Trophoblast cell (in vitro differentiated cells and primary cell): ENCODE measurements around the gene FAM83C.
A peak's percentile ranks its signal among the peaks of the same experiment; 100 is the strongest.

Experiments used
- DNase-seq, 2 donors: peaks; one replicate each; pipeline ENCODE4 v3.0.0-alpha.2; 2016
- H2AFZ ChIP-seq: 2 replicates; pipeline ENCODE4 v1.6.1; 2013; ENCODE audit warnings: low read length, moderate library complexity, mild to moderate bottlenecking; ENCODE audit not compliant: insufficient read depth, poor library complexity
- H2AK5ac ChIP-seq: 2 replicates; pipeline ENCODE4 v1.6.1; 2013; ENCODE audit warnings: mild to moderate bottlenecking, low read length
- H2BK120ac ChIP-seq: 2 replicates; pipeline ENCODE4 v1.6.1; 2013; ENCODE audit warnings: low read length, mild to moderate bottlenecking, moderate library complexity; ENCODE audit not compliant: insufficient read depth, poor library complexity
- H2BK12ac ChIP-seq: 2 replicates; pipeline ENCODE4 v1.6.1; 2013; ENCODE audit warnings: mild to moderate bottlenecking, low read length, moderate library complexity
- H2BK5ac ChIP-seq: 2 replicates; pipeline ENCODE4 v1.6.1; 2013; ENCODE audit warnings: low read length, low read depth, moderate library complexity, mild to moderate bottlenecking; ENCODE audit not compliant: poor library complexity
- H3K14ac ChIP-seq: 2 replicates; pipeline ENCODE4 v1.6.1; 2013; ENCODE audit warnings: mild to moderate bottlenecking, low read length
- H3K18ac ChIP-seq: 2 replicates; pipeline ENCODE4 v1.6.1; 2013; ENCODE audit warnings: mild to moderate bottlenecking, low read length
- H3K23ac ChIP-seq: 2 replicates; pipeline ENCODE4 v1.6.1; 2013; ENCODE audit warnings: low read length
- H3K27ac ChIP-seq: 2 replicates; pipeline ENCODE4 v1.5.1; 2013; ENCODE audit warnings: low read depth, mild to moderate bottlenecking, inconsistent platforms, low read length, moderate library complexity
- H3K27me3 ChIP-seq: 2 replicates; pipeline ENCODE4 v1.6.1; 2013; ENCODE audit warnings: inconsistent platforms, mild to moderate bottlenecking, low read length, moderate library complexity; ENCODE audit not compliant: insufficient read depth
- H3K36me3 ChIP-seq, 2 experiments: 1 replicate in 1 of 2; 2 replicates in 1 of 2; pipeline ENCODE4 v1.6.1; 2013; ENCODE audit warnings: low read length in 2 of 2, mild to moderate bottlenecking in 2 of 2, moderate library complexity in 1 of 2; ENCODE audit not compliant: insufficient read depth in 2 of 2, control insufficient read depth in 1 of 2
- H3K4ac ChIP-seq: 2 replicates; pipeline ENCODE4 v1.6.1; 2013; ENCODE audit warnings: low read depth, mild to moderate bottlenecking, low read length, moderate library complexity
- H3K4me1 ChIP-seq, 2 experiments: 1 replicate in 1 of 2; 2 replicates in 1 of 2; pipeline ENCODE4 v1.6.1; 2013; ENCODE audit warnings: low read length in 2 of 2, mild to moderate bottlenecking in 2 of 2, moderate library complexity in 1 of 2; ENCODE audit not compliant: insufficient read depth in 2 of 2, control insufficient read depth in 1 of 2
- H3K4me2 ChIP-seq: 2 replicates; pipeline ENCODE4 v1.6.1; 2013; ENCODE audit warnings: inconsistent platforms, mild to moderate bottlenecking, low read length, moderate library complexity
- H3K4me3 ChIP-seq: 2 replicates; pipeline ENCODE4 v1.5.1; 2013; ENCODE audit warnings: mild to moderate bottlenecking, low read depth, low read length, inconsistent platforms
- H3K79me1 ChIP-seq: one replicate; pipeline ENCODE4 v1.6.1; 2013; ENCODE audit warnings: low read length
- H3K79me2 ChIP-seq: 2 replicates; pipeline ENCODE4 v1.6.1; 2013; ENCODE audit warnings: low read length, mild to moderate bottlenecking; ENCODE audit not compliant: control insufficient read depth, insufficient read depth, poor library complexity
- H3K9ac ChIP-seq: 2 replicates; pipeline ENCODE4 v1.6.1; 2013; ENCODE audit warnings: mild to moderate bottlenecking, low read length
- H3K9me3 ChIP-seq: 2 replicates; pipeline ENCODE4 v1.6.1; 2013; ENCODE audit warnings: low read depth, mild to moderate bottlenecking, control low read depth, inconsistent platforms, low read length; ENCODE audit not compliant: insufficient read depth
- H4K12ac ChIP-seq: 2 replicates; pipeline ENCODE4 v1.6.1; 2013; ENCODE audit warnings: low read depth, mild to moderate bottlenecking, low read length, moderate library complexity
- H4K8ac ChIP-seq: 2 replicates; pipeline ENCODE4 v1.6.1; 2013; ENCODE audit warnings: low read depth, mild to moderate bottlenecking, low read length, moderate library complexity
- H4K91ac ChIP-seq: one replicate; pipeline ENCODE4 v1.6.1; 2013; ENCODE audit warnings: low read depth, mild to moderate bottlenecking, low read length, moderate library complexity
- WGBS: extraction: QIAGEN DNeasy Blood & Tissue Kit; methylation state at CpG from one replicate; pipeline ENCODE4 v1.1.7; 2013; ENCODE audit warnings: missing lambda C conversion rate; ENCODE audit not compliant: insufficient read length, insufficient coverage; ENCODE audit errors: extremely low coverage; 5-methylcytosine and 5-hydroxymethylcytosine counted together

The FAM83C gene

DNA sequence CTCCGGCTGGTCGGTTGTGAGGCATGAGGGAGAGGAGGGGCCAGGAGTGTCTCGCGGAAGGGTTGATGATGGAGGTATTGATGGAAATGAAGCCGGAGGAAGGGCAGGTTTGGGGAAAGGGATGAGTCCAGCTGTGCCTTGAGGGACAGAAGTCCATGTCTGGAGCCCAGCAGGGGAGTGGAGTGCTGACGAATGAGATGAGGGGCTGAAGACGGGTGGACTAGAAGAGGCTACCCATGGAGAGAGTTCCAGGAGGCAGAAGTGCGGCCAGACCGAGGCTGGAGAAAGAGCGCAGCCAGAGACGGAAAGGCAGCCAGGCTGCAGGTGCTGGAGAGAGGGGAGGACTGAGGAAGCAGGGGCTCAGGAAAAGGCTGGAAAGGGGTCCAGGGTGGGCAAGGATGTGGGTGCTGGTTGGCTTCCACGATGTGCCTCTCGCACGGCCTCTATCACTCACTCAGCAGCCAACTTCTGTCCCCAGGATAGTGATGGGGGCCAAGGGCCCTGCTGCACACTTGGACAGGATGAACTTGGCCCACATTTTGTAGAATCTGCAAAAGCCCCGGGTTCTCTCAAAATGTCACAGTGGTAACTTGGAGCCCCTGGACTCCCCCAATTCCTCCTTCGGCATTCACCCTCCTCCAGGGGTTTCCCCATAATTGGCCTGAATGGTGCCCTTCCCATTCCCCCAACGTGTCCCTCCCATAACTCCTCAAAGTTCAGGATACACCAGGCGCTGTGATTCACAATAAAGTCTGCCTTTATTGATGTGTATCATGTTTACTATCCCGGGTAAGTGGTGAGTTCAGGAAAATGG, 7.0 kb downstream of the FAM83C start:
- Histone ChIP-seq H2BK5ac (no peak overlapping the region), H2AFZ (peak overlapping the region; percentile 97), H3K4me3 (peak overlapping the region; percentile 97), H3K27ac (no peak overlapping the region), H3K4ac (peak overlapping the region; percentile 27), H3K9me3 (peaks cover 3% of the 10 kb centered on the region), H2BK12ac (peak overlapping the region; percentile 32), H4K8ac (peak overlapping the region; percentile 94), H3K9ac (peak overlapping the region; percentile 28), H3K18ac (peak overlapping the region; percentile 65), H2AK5ac (peak overlapping the region; percentile 75), H3K4me1 (peaks cover 7 to 8% of the 10 kb centered on the region in 2 experiments), H4K91ac (peak overlapping the region; percentile 85), H3K4me2 (peak overlapping the region; percentile 86), H3K23ac (no peak overlapping the region), H2BK120ac (peak overlapping the region; percentile 45), H3K14ac (peak overlapping the region; percentile 84), H3K36me3 (peaks cover 11 to 13% of the 10 kb centered on the region in 2 experiments), H4K12ac (peak overlapping the region; percentile 84), H3K79me2 (peaks cover 13% of the 10 kb centered on the region), H3K27me3 (no peaks in the 10 kb centered on the region), H3K79me1 (peaks cover 10% of the 10 kb centered on the region)
- no peak for DNase-seq
- WGBS = no CpG with 5 or more reads among the region's 19 CpGs

GRCh38 chr20:35284267-35284991, 7.8 kb downstream of the FAM83C start, which contains the start of gene EIF6:
Gene EIF6, minus strand, starts transcription at chr20:35284772. Its CDS starts 285 bp downstream, at chr20:35284487.
- Histone ChIP-seq H2BK12ac (peak within 1 kb of the TSS; percentile 34), H3K4me2 (peak within 1 kb of the TSS; percentile 86), H3K79me1 (peaks cover 10% of the 10 kb centered on the region), H2AFZ (peak within 1 kb of the TSS; percentile 97), H2BK120ac (peak within 1 kb of the TSS; percentile 64), H2AK5ac (peak within 1 kb of the TSS; percentile 98), H3K9me3 (peaks cover 5% of the 10 kb centered on the region), H4K91ac (peak within 1 kb of the TSS; percentile 85), H3K27ac (peak within 1 kb of the TSS; percentile 83), H3K9ac (peak within 1 kb of the TSS; percentile 95), H4K8ac (peak within 1 kb of the TSS; percentile 94), H4K12ac (peak within 1 kb of the TSS; percentile 87), H3K4me3 (peak within 1 kb of the TSS; percentile 97), H3K4me1 (peaks cover 7 to 8% of the 10 kb centered on the region in 2 experiments), H3K14ac (peak within 1 kb of the TSS; percentile 94), H3K23ac (no peak within 1 kb of the TSS), H3K79me2 (peaks cover 13% of the 10 kb centered on the region), H3K4ac (peak within 1 kb of the TSS; percentile 93), H3K27me3 (no peaks in the 10 kb centered on the region), H2BK5ac (peak within 1 kb of the TSS; percentile 77), H3K18ac (peak within 1 kb of the TSS; percentile 88), H3K36me3 (peaks cover 18 to 20% of the 10 kb centered on the region in 2 experiments)
- peak; percentile 57 to 74 for DNase-seq
- WGBS = no CpG with 5 or more reads among the region's 61 CpGs

DNA sequence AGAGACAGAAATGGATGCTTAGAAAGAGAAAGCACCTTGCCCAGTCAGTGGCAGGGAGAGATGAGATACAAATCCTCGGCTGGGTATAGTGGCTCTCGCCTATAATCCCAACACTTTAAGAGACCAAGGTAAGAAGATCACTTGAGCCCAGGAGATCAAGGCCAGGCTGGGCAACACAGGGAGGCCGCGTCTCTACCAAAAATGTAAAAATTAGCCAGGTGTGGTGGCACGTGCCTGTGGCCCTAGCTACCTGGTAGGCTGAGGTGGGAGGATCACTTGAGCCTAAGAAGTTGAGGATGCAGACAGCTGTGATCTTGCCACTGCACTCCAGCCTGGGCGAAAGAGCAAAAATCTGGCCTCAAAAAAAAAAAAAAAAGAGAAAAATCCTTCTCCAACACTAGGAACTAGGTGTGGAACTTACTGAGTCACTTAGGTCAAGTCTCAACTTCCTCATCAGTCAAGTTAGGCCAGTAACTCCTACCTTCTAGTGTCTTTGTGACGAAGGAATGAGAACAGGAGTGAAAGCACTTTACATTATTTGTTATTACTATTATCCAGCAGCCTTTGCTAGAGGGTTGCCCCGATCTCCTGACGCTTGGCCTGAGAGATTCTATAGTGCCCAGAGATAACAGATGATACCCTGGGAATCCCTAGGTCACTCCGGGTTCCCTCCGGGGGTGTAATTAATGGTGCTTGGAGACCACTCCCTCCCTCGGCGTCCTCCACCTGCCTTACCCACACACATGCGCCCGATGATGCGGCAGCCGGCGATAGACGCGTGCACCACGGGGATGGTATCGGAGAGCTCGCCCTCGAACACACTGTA, 8.6 kb downstream of the FAM83C start:
- Histone ChIP-seq H2BK12ac (peak overlapping the region; percentile 34), H3K4me3 (peak overlapping the region; percentile 97), H3K4me1 (peaks cover 7 to 8% of the 10 kb centered on the region in 2 experiments), H3K9ac (peak overlapping the region; percentile 95), H2BK5ac (peak overlapping the region; percentile 77), H4K91ac (peak overlapping the region; percentile 85), H3K79me2 (peaks cover 13% of the 10 kb centered on the region), H4K8ac (peak overlapping the region; percentile 94), H3K4me2 (peak overlapping the region; percentile 86), H2AK5ac (peak overlapping the region; percentile 98), H3K27me3 (no peaks in the 10 kb centered on the region), H4K12ac (peak overlapping the region; percentile 87), H3K4ac (peak overlapping the region; percentile 93), H3K18ac (peak overlapping the region; percentile 88), H3K14ac (peak overlapping the region; percentile 94), H3K9me3 (peaks cover 5% of the 10 kb centered on the region), H2BK120ac (peak overlapping the region; percentile 64), H3K79me1 (peaks cover 10% of the 10 kb centered on the region), H3K36me3 (peaks cover 25 to 28% of the 10 kb centered on the region in 2 experiments), H2AFZ (peak overlapping the region; percentile 88), H3K23ac (no peak overlapping the region), H3K27ac (peak overlapping the region; percentile 83)
- no CpG with 5 or more reads among the region's 24 CpGs for WGBS
- DNase-seq = peak in 1 of 2 donors; percentile 47
